Amygdala (tissue), 56 donors: ENCODE data around the gene SIGLEC7.

ENCODE experiments used
- DNase-seq, 56 donors: peaks; one replicate each; lab custom pipeline; 2025; lab: John Stamatoyannopoulos, UW

Gene SIGLEC7

GRCh38 chr19:51161867-51162496 is 19.9 kb downstream of the SIGLEC7 start:
- DNase-seq: no peak

- DNase-seq: no peak
These were observed 21.2 kb downstream of the SIGLEC7 start for GRCh38 chr19:51163257-51163656.

GRCh38 chr19:51164215-51164614 is 22.1 kb downstream of the SIGLEC7 start:
- no peak for DNase-seq

- DNase-seq: peak in 7 of 56 donors; percentile 3 to 56 (median 12)
These were observed 24.9 kb downstream of the SIGLEC7 start for GRCh38 chr19:51166846-51167490.

GRCh38 chr19:51168564-51169282 is 26.6 kb downstream of the SIGLEC7 start:
- no peak for DNase-seq

- DNase-seq: peak in 40 of 56 donors; percentile 4 to 80 (median 36)
These were observed 27.3 kb downstream of the SIGLEC7 start for GRCh38 chr19:51169283-51169918.

GRCh38 chr19:51172223-51172622 is 30.1 kb downstream of the SIGLEC7 start:
- no peak for DNase-seq

- DNase-seq: no peak
These were observed 31.6 kb downstream of the SIGLEC7 start for GRCh38 chr19:51173681-51174080.

- no peak for DNase-seq
These were observed 37.2 kb downstream of the SIGLEC7 start for GRCh38 chr19:51179256-51179655.

GRCh38 chr19:51181377-51181912 is 39.3 kb downstream of the SIGLEC7 start:
- no peak for DNase-seq

GRCh38 chr19:51181913-51182419 is 39.9 kb downstream of the SIGLEC7 start:
- peak in 5 of 56 donors; percentile 6 to 33 (median 9) for DNase-seq

- DNase-seq: no peak
These were observed 41.5 kb downstream of the SIGLEC7 start for GRCh38 chr19:51183629-51184028.

GRCh38 chr19:51185069-51185867 is 43.2 kb downstream of the SIGLEC7 start:
- no peak for DNase-seq

- DNase-seq: no peak
These were observed 43.7 kb downstream of the SIGLEC7 start for GRCh38 chr19:51185868-51186215.

- no peak for DNase-seq
These were observed 44.2 kb downstream of the SIGLEC7 start for GRCh38 chr19:51186323-51186722.

- no peak for DNase-seq
These were observed 45.5 kb downstream of the SIGLEC7 start for GRCh38 chr19:51187395-51188226.

- DNase-seq: no peak
These were observed 46.1 kb downstream of the SIGLEC7 start for GRCh38 chr19:51188227-51188559.

GRCh38 chr19:51192689-51193088 is 50.6 kb downstream of the SIGLEC7 start:
- DNase-seq: no peak
